KG1 (cell line): ENCODE measurements around the gene CYP1A1.

ENCODE experiments used
- DNase-seq: peaks from one replicate; lab custom pipeline; 2025; lab: John Stamatoyannopoulos, UW

The CYP1A1 gene

GRCh38 chr15:74692327-74692726 is 33.0 kb downstream of the CYP1A1 start:
- DNase-seq, result no peak

- DNase-seq, result no peak
Observed at GRCh38 chr15:74683758-74684157, 41.6 kb downstream of the CYP1A1 start.

DNA sequence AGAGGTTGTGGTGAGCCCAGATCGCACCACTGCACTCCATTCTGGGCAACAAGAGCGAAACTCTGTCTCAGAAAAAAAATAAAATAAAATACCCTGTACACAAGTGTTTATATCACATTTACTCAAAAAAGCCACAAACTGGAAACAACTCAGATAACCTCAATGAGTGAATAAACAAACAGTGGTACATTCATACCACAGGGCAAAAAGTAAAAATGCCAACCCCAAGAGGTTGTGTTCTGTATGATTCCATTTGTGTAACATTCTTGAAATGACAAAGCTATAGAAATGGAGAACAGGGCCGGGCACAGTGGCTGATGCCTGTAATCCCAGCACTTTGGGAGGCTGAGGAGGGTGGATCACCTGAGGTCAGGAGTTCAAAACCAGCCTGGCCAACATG is 42.4 kb downstream of the CYP1A1 start:
- no peak for DNase-seq

DNA sequence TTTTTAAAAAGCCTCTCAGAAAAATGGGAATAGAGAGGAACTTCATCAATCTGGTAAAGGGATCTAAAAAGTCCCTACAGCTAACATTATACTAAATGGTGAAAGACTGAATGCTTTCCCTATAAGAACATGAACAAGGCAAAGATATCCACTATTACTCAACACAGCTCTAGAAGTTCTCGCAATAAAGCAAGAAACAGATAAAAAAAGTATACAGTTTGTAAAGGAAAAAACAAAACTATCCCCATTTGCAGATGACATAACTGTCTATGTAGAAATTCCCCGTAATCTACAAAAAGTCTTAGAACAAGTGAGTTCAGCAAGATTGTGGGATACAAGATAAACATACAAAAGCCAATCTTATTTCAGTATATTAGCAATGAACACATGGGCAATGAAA is 44.9 kb downstream of the CYP1A1 start:
- no peak for DNase-seq

DNA sequence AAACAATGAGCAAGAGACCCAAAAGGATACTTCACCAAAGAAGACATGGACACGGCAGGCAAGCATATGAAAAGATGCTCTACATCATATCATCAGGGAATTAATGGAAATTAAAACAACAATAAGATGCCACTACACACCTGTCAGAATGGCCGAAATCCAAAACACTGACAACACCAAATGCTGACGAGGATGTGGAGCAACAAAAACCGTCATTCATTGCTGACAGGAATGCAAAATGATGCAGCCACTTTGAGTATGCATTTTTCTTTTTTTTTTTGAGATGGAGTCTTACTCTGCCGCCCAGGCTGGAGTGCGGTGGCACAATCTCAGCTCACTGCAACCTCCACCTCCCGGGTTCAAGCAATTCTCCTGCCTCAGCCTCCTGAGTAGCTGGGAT is 48.5 kb downstream of the CYP1A1 start:
- no peak for DNase-seq

- DNase-seq, result no peak
Observed at GRCh38 chr15:74674161-74674560, 51.2 kb downstream of the CYP1A1 start.

DNA sequence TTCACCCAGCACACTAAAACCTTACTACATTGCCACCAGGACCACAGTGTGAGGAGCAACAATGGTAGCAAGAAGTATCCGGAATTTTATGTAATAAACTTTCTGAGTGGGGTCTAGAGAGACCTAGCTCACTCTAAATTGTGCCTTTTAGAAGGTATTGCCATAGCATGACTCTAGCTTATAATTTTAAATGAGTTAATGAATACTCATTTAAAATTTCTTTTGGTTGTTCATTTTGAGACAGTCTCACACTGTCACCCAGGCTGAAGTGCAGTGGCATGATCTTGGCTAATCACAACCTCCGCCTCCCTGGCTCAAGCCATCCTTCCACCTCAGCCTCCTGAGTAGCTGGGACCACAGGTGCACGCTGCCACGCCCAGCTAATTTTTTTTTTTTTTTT is 55.7 kb downstream of the CYP1A1 start:
- no peak for DNase-seq
